Measurements from ENCODE around the gene KNDC1. TPM values are rescaled to one million over a fixed set of nuclear protein-coding genes. Genes with fewer than 3 reads are reported as not detected.

The KNDC1 gene
- total RNA-seq, 1 donor from 2014 or later = under 0.01 TPM

GRCh38 chr10:133176546-133176945 lies 16.5 kb downstream of the KNDC1 start:
- no peak for DNase-seq (ENCODE audit: low read depth in 2 of 2)

GRCh38 chr10:133177380-133178157 lies 17.6 kb downstream of the KNDC1 start:
- no peak for DNase-seq (ENCODE audit: low read depth in 2 of 2)

- no peak for DNase-seq (ENCODE audit: low read depth in 2 of 2)
Measured at GRCh38 chr10:133178357-133179127, 18.5 kb downstream of the KNDC1 start.

GRCh38 chr10:133179128-133179520 lies 19.1 kb downstream of the KNDC1 start:
- no peak for DNase-seq (ENCODE audit: low read depth in 2 of 2)

- DNase-seq (ENCODE audit: low read depth in 2 of 2) = no peak
Measured at GRCh38 chr10:133179651-133180050, 19.6 kb downstream of the KNDC1 start.

- DNase-seq (ENCODE audit: low read depth in 2 of 2) = no peak
Measured at GRCh38 chr10:133180192-133180964, 20.4 kb downstream of the KNDC1 start.

- DNase-seq (ENCODE audit: low read depth in 2 of 2) = no peak
Measured at GRCh38 chr10:133180965-133181639, 21.1 kb downstream of the KNDC1 start.

- DNase-seq (ENCODE audit: low read depth in 2 of 2) = no peak
Measured at GRCh38 chr10:133182190-133182589, 22.2 kb downstream of the KNDC1 start.

GRCh38 chr10:133182791-133183645 lies 23.0 kb downstream of the KNDC1 start:
- DNase-seq (ENCODE audit: low read depth in 2 of 2) = no peak

GRCh38 chr10:133183646-133184378 lies 23.8 kb downstream of the KNDC1 start:
- DNase-seq (ENCODE audit: low read depth in 2 of 2) = no peak

- no peak for DNase-seq (ENCODE audit: low read depth in 2 of 2)
Measured at GRCh38 chr10:133184591-133185244, 24.7 kb downstream of the KNDC1 start.

- no peak for DNase-seq (ENCODE audit: low read depth in 2 of 2)
Measured at GRCh38 chr10:133185421-133185820, 25.4 kb downstream of the KNDC1 start.

GRCh38 chr10:133185916-133186315 lies 25.9 kb downstream of the KNDC1 start:
- no peak for DNase-seq (ENCODE audit: low read depth in 2 of 2)

- DNase-seq (ENCODE audit: low read depth in 2 of 2) = no peak
Measured at GRCh38 chr10:133186416-133187090, 26.5 kb downstream of the KNDC1 start.

- DNase-seq (ENCODE audit: low read depth in 2 of 2) = no peak
Measured at GRCh38 chr10:133187091-133187905, 27.3 kb downstream of the KNDC1 start.

GRCh38 chr10:133187906-133188681 lies 28.1 kb downstream of the KNDC1 start:
- no peak for DNase-seq (ENCODE audit: low read depth in 2 of 2)

GRCh38 chr10:133189256-133189655 lies 29.2 kb downstream of the KNDC1 start:
- DNase-seq (ENCODE audit: low read depth in 2 of 2) = no peak
